Kidney (tissue), 14 donors: ENCODE measurements around the gene SOX5. TPM values are rescaled to one million over a fixed set of nuclear protein-coding genes. Genes with fewer than 3 reads are reported as not detected.

ENCODE experiments used
- DNase-seq, 5 donors: peaks; one replicate each; pipeline ENCODE4 v3.0.0-alpha.2; 2013 to 2020
- FAIRE-seq: peaks from 2 replicates; lab custom pipeline; 2012; peaks lifted over from hg19 to GRCh38; lab: Jason Lieb, UNC
- H3K27ac ChIP-seq, 2 donors: one replicate each; pipeline ENCODE4 v1.7.0; 2013; ENCODE audit warnings: low read depth in 2 of 2, low read length in 2 of 2, inconsistent platforms in 1 of 2
- H3K27me3 ChIP-seq: one replicate; pipeline ENCODE4 v1.7.1; 2013; ENCODE audit warnings: low read length, inconsistent platforms; ENCODE audit not compliant: control insufficient read depth, insufficient read depth
- H3K36me3 ChIP-seq, 3 donors: one replicate each; pipeline versions ENCODE4 v1.7.0 to v1.7.1; 2013; ENCODE audit warnings: low read length in 3 of 3, control low read depth in 1 of 3, inconsistent platforms in 1 of 3; ENCODE audit not compliant: insufficient read depth in 3 of 3, control insufficient read depth in 2 of 3
- H3K4me1 ChIP-seq, 3 donors: one replicate each; pipeline versions ENCODE4 v1.7.0 to v1.7.1; 2013; ENCODE audit warnings: low read length in 3 of 3, inconsistent platforms in 1 of 3, low read depth in 1 of 3; ENCODE audit not compliant: control insufficient read depth in 2 of 3, insufficient read depth in 2 of 3
- H3K4me3 ChIP-seq, 3 donors: one replicate each; pipeline versions ENCODE4 v1.7.0 to v1.8.1; 2013; ENCODE audit warnings: low read length in 3 of 3, control low read depth in 1 of 3, inconsistent platforms in 1 of 3
- H3K9ac ChIP-seq, 3 donors: one replicate each; pipeline versions ENCODE4 v1.7.0 to v1.7.1; 2013; ENCODE audit warnings: low read length in 3 of 3, control low read depth in 1 of 3, inconsistent platforms in 1 of 3
- H3K9me3 ChIP-seq, 3 donors: one replicate each; pipeline versions ENCODE4 v1.7.0 to v1.7.1; 2013; ENCODE audit warnings: low read length in 3 of 3, control low read depth in 1 of 3, inconsistent platforms in 1 of 3; ENCODE audit not compliant: control insufficient read depth in 2 of 3, insufficient read depth in 1 of 3
- intact Hi-C: fragments of 100-400 bp; cut with DNase I; formaldehyde crosslinking; loops from one replicate; pipeline ENCODE4 v1.11.1; 2022
- polyA plus RNA-seq: library from polyadenylated mRNA; stranded (reverse); fragments of 350-450 nt; fragmentation: Illumina TruSeq; extraction: RNeasy Lipid Tissue Mini Kit (QIAGEN cat#74804); gene quantifications from one replicate; pipeline ENCODE4 v1.2.3, GENCODE V29; 2014; ENCODE audit warnings: low read depth, low replicate concordance; ENCODE audit not compliant: insufficient read depth
- total RNA-seq: library from RNA; stranded (reverse); fragmentation: NEBNext Ultra II Directional; extraction: Animal tissue kit (Norgen Biotek cat#: 25700); gene quantifications from one replicate; pipeline ENCODE4 v1.2.1, GENCODE V29; 2021
- TF ChIP-seq, protein P1 (sequence below): IDR thresholded peaks from 3 replicates; pipeline ENCODE4 v1.5.1; 2012; ENCODE audit warnings: mild to moderate bottlenecking, moderate library complexity, borderline replicate concordance; ENCODE audit not compliant: insufficient read depth; ENCODE audit errors: extremely low read depth
- donor health status: control.
- donor health status: control.
- donor health status: control.
- donor health status: control.
- donor health status: control.
- donor health status: DM: yes; HTN: yes; CAD: no.
- donor health status: Normal renal cell carcinoma (clear cell type).

Gene SOX5
- total and polyA plus RNA-seq, 2 donors from 2014 or later: 0.54 to 10.8 TPM

GRCh38 chr12:23703051-23703450 lies 246.4 kb downstream of the SOX5 start:
- FAIRE-seq (no peak), DNase-seq (no peak)
- H3K27me3 ChIP-seq: no peaks in the 10 kb centered on the region
- no peak overlapping the region for H3K27ac ChIP-seq
- TF ChIP-seq, protein P1, sequence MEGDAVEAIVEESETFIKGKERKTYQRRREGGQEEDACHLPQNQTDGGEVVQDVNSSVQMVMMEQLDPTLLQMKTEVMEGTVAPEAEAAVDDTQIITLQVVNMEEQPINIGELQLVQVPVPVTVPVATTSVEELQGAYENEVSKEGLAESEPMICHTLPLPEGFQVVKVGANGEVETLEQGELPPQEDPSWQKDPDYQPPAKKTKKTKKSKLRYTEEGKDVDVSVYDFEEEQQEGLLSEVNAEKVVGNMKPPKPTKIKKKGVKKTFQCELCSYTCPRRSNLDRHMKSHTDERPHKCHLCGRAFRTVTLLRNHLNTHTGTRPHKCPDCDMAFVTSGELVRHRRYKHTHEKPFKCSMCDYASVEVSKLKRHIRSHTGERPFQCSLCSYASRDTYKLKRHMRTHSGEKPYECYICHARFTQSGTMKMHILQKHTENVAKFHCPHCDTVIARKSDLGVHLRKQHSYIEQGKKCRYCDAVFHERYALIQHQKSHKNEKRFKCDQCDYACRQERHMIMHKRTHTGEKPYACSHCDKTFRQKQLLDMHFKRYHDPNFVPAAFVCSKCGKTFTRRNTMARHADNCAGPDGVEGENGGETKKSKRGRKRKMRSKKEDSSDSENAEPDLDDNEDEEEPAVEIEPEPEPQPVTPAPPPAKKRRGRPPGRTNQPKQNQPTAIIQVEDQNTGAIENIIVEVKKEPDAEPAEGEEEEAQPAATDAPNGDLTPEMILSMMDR: no peak
- intact Hi-C loops: no loop called here
- no peaks in the 10 kb centered on the region for H3K9me3 ChIP-seq
- H3K4me3 ChIP-seq: no peak overlapping the region
- no peaks in the 10 kb centered on the region for H3K36me3 ChIP-seq
- no peak overlapping the region for H3K9ac ChIP-seq
- no peaks in the 10 kb centered on the region for H3K4me1 ChIP-seq

GRCh38 chr12:23699031-23699430 lies 250.4 kb downstream of the SOX5 start:
- TF ChIP-seq, protein P1: no peak
- Histone ChIP-seq H3K4me1 (no peaks in the 10 kb centered on the region), H3K36me3 (no peaks in the 10 kb centered on the region), H3K27ac (no peak overlapping the region), H3K9ac (no peak overlapping the region), H3K4me3 (no peak overlapping the region), H3K9me3 (no peaks in the 10 kb centered on the region), H3K27me3 (no peaks in the 10 kb centered on the region)
- DNase-seq (no peak), FAIRE-seq (no peak)
- intact Hi-C loops: no loop called here

GRCh38 chr12:23694920-23695319 lies 254.6 kb downstream of the SOX5 start:
- H3K27ac ChIP-seq: no peak overlapping the region
- DNase-seq: no peak
- no peaks in the 10 kb centered on the region for H3K9me3 ChIP-seq
- TF ChIP-seq, protein P1: no peak
- intact Hi-C loops: no loop called here
- H3K4me1 ChIP-seq: no peaks in the 10 kb centered on the region
- H3K27me3 ChIP-seq: no peaks in the 10 kb centered on the region
- H3K9ac ChIP-seq: no peak overlapping the region
- no peak overlapping the region for H3K4me3 ChIP-seq
- no peak for FAIRE-seq
- no peaks in the 10 kb centered on the region for H3K36me3 ChIP-seq

DNA sequence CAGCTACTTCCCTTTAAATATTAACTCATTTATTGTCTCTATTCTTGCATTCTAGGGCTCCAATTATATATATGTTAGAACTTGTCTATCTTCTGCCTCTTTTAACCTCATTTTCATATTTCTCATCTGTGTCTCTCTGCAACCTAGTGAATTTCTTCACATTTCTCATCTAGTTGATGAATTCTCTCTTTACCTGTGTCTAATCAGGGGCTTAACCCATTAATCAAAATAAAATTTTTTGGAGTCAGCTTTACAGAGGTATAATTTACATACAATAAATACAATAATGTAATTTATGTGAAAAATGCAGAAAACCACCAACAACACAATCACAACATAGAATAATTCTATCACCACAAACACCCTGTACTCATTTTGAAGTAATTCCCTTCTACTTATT lies 255.2 kb downstream of the SOX5 start:
- no peak overlapping the region for H3K27ac ChIP-seq
- no peak overlapping the region for H3K4me3 ChIP-seq
- no peaks in the 10 kb centered on the region for H3K4me1 ChIP-seq
- no peak for FAIRE-seq
- no peaks in the 10 kb centered on the region for H3K9me3 ChIP-seq
- TF ChIP-seq, protein P1: no peak
- intact Hi-C loops: no loop called here
- no peaks in the 10 kb centered on the region for H3K27me3 ChIP-seq
- no peaks in the 10 kb centered on the region for H3K36me3 ChIP-seq
- no peak overlapping the region for H3K9ac ChIP-seq
- DNase-seq: no peak
